ENCODE results near the gene STEAP2.

Gene STEAP2

GRCh38 chr7:90216771-90217170 lies 5.2 kb downstream of the STEAP2 start:
- H3K27ac ChIP-seq: no peak overlapping the region
- H3K4me1 ChIP-seq (ENCODE audit: control insufficient read depth in 1 of 2, insufficient read depth in 1 of 2, low read depth in 1 of 2, low read length in 1 of 2): peaks cover 0 to 3% of the 10 kb centered on the region in 2 experiments
- peaks cover 59% of the 10 kb centered on the region for H3K27me3 ChIP-seq
- H3K4me3 ChIP-seq (ENCODE audit: low read depth in 1 of 2, low read length in 1 of 2): no peak overlapping the region
- no peaks in the 10 kb centered on the region for H3K36me3 ChIP-seq
- no peak for TF ChIP-seq CTCF (IDR thresholded peaks at IDR 0.05)
- H3K9me3 ChIP-seq: no peaks in the 10 kb centered on the region

GRCh38 chr7:90222390-90222789 lies 10.8 kb downstream of the STEAP2 start:
- TF ChIP-seq CTCF (IDR thresholded peaks at IDR 0.05): no peak
- H3K27me3 ChIP-seq: peaks cover 27% of the 10 kb centered on the region
- no peak overlapping the region for H3K4me3 ChIP-seq (ENCODE audit: low read depth in 1 of 2, low read length in 1 of 2)
- H3K4me1 ChIP-seq (ENCODE audit: control insufficient read depth in 1 of 2, insufficient read depth in 1 of 2, low read depth in 1 of 2, low read length in 1 of 2): no peaks in the 10 kb centered on the region
- no peaks in the 10 kb centered on the region for H3K36me3 ChIP-seq
- no peaks in the 10 kb centered on the region for H3K9me3 ChIP-seq
- no peak overlapping the region for H3K27ac ChIP-seq

DNA sequence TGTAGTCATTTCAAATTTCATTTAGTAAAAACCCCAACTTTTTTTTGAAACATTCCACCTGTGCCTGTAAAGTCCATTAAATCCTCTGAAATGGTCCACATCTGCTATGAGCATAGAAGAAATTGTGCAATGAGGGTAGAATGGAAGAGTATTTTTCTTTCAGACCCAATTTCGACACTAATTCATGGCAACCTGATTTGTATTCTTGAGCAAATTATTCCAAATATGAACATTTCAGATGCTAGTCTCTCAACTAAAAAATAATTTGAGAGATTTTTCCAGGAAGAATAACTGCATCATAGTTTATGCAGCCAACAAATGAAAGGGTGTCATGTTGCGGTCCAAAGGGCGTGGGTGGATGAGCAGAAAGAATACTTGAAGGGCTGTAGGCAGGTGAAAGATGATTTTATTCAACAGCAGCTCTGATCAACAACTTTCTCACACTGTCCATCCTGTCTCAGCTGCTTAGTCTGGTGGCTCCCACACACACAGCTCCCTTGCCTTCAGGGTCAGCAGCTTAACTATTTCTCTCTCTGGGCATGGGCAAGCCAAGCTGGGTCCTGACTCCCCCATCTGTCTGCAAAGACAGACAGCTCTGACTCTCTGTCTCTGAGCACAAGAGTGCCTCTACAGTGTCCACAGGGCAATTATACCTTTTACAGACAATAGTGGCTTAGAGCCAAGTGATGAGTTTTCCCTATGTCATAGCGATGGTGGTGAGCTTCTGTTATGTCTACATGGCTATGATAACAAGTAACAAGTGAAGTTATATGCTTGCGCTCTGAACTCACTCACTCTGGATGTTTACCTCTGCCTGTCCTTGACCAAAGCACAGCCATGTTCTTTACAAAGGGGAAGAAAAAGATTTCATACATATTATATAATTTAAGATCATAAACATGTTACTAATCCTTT lies 11.5 kb downstream of the STEAP2 start:
- peaks cover 23% of the 10 kb centered on the region for H3K27me3 ChIP-seq
- H3K27ac ChIP-seq: no peak overlapping the region
- no peaks in the 10 kb centered on the region for H3K4me1 ChIP-seq (ENCODE audit: control insufficient read depth in 1 of 2, insufficient read depth in 1 of 2, low read depth in 1 of 2, low read length in 1 of 2)
- no peaks in the 10 kb centered on the region for H3K9me3 ChIP-seq
- no peaks in the 10 kb centered on the region for H3K36me3 ChIP-seq
- no peak for TF ChIP-seq CTCF (IDR thresholded peaks at IDR 0.05)
- no peak overlapping the region for H3K4me3 ChIP-seq (ENCODE audit: low read depth in 1 of 2, low read length in 1 of 2)

DNA sequence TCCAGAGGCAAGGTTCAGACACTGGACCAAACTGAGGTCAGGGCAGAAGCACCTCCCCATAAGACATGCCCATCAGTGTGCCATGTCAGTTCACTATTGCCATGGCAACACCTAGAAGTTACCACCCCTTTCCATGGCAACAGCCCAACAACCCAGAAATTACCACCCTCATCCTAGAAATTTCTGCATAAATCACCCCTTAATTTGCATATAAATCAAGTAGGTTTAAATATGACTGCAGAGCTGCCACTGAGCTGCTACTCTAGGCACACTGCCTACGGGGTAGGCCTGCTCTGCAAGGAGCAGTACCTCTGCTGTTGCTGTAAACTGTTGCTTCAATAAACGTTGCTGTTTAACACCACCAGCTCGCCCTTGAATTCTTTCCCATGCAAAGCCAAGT lies 12.7 kb downstream of the STEAP2 start:
- no peaks in the 10 kb centered on the region for H3K9me3 ChIP-seq
- no peak overlapping the region for H3K4me3 ChIP-seq (ENCODE audit: low read depth in 1 of 2, low read length in 1 of 2)
- H3K4me1 ChIP-seq (ENCODE audit: control insufficient read depth in 1 of 2, insufficient read depth in 1 of 2, low read depth in 1 of 2, low read length in 1 of 2): no peaks in the 10 kb centered on the region
- no peaks in the 10 kb centered on the region for H3K36me3 ChIP-seq
- no peak for TF ChIP-seq CTCF (IDR thresholded peaks at IDR 0.05)
- no peak overlapping the region for H3K27ac ChIP-seq
- peaks cover 29% of the 10 kb centered on the region for H3K27me3 ChIP-seq

DNA sequence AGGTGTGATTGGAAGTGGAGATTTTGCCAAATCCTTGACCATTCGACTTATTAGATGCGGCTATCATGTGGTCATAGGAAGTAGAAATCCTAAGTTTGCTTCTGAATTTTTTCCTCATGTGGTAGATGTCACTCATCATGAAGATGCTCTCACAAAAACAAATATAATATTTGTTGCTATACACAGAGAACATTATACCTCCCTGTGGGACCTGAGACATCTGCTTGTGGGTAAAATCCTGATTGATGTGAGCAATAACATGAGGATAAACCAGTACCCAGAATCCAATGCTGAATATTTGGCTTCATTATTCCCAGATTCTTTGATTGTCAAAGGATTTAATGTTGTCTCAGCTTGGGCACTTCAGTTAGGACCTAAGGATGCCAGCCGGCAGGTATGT lies 13.6 kb downstream of the STEAP2 start:
- Histone ChIP-seq H3K27ac (no peak overlapping the region), H3K27me3 (peaks cover 29% of the 10 kb centered on the region), H3K4me1 (ENCODE audit: control insufficient read depth in 1 of 2, insufficient read depth in 1 of 2, low read depth in 1 of 2, low read length in 1 of 2) (no peaks in the 10 kb centered on the region), H3K4me3 (ENCODE audit: low read depth in 1 of 2, low read length in 1 of 2) (no peak overlapping the region), H3K36me3 (no peaks in the 10 kb centered on the region), H3K9me3 (no peaks in the 10 kb centered on the region)
- no peak for TF ChIP-seq CTCF (IDR thresholded peaks at IDR 0.05)

Measured in neutrophil (primary cell).